PC-3 (cell line): ENCODE results near the gene SPG7. TPM values are rescaled to one million over a fixed set of nuclear protein-coding genes. Genes with fewer than 3 reads are reported as not detected.

Experiments
- total RNA-seq: library from RNA; depleted of rRNA; stranded (reverse); fragments of >200 nt; gene quantifications from 2 replicates; pipeline ENCODE4 v1.2.3, GENCODE V29; 2014; rRNA removed

Gene SPG7
- total RNA-seq, 1 experiment from 2014 or later, result 106 TPM

Other genes starting within 250 kb of the SPG7 start
- 65.0 and 92.6 TPM in 2 replicates for gene ANKRD11, start 17.8 kb upstream of the SPG7 start, total RNA-seq
- 3,236 and 3,323 TPM in 2 replicates for gene RPL13, start 52.3 kb downstream of the SPG7 start, total RNA-seq
- gene CPNE7, start 67.4 kb downstream of the SPG7 start, total RNA-seq, result 29.7 and 49.2 TPM in 2 replicates
- gene DPEP1, start 105.2 kb downstream of the SPG7 start, total RNA-seq, result 0.23 TPM in 1 of 2 replicates, not detected in the other
- gene CHMP1A, start 149.3 kb downstream of the SPG7 start, total RNA-seq, result 108 and 133 TPM in 2 replicates
- 7.9 and 10.1 TPM in 2 replicates for gene SPATA33, start 149.4 kb downstream of the SPG7 start, total RNA-seq
- gene CDK10, start 178.3 kb downstream of the SPG7 start, total RNA-seq, result 50.0 and 51.1 TPM in 2 replicates
- 12.2 and 21.5 TPM in 2 replicates for gene SPATA2L, start 193.3 kb downstream of the SPG7 start, total RNA-seq
- 4.4 and 6.7 TPM in 2 replicates for gene VPS9D1, start 212.5 kb downstream of the SPG7 start, total RNA-seq
- gene ZNF276, start 213.1 kb downstream of the SPG7 start, total RNA-seq, result 30.1 and 32.7 TPM in 2 replicates